HL-60 (cell line): ENCODE measurements around the gene TIMM8B.

Source experiments
- DNase-seq, 2 experiments: peaks; one replicate each; pipeline ENCODE4 v3.0.0-alpha.2; 2010 to 2020; ENCODE audit warnings: low read depth in 1 of 2, low spot score in 1 of 2
- H3K27ac ChIP-seq: fragments of 250-450 bp; sonication (Bioruptor Pico); replicated peaks from 2 replicates; pipeline ENCODE4 v1.5.1; 2020; ENCODE audit warnings: mild to moderate bottlenecking, moderate library complexity
- H3K27me3 ChIP-seq: fragments of 250-450 bp; sonication (Bioruptor Pico); 2 replicates; pipeline ENCODE4 v1.5.1; 2021; ENCODE audit warnings: mild to moderate bottlenecking, moderate library complexity; ENCODE audit not compliant: insufficient read depth, poor library complexity, severe bottlenecking
- H3K4me3 ChIP-seq: replicated peaks from 2 replicates; pipeline ENCODE4 v1.5.1; 2011; ENCODE audit warnings: mild to moderate bottlenecking, control low read depth, low read length; ENCODE audit not compliant: insufficient read depth
- GABPA ChIP-seq: IDR thresholded peaks from 2 replicates; pipeline ENCODE4 v1.6.1; 2012; ENCODE audit warnings: low read depth
- POLR2AphosphoS5 ChIP-seq: IDR thresholded peaks from 2 replicates; pipeline ENCODE4 v1.6.1; 2012; ENCODE audit warnings: low read depth
- REST ChIP-seq: IDR thresholded peaks from 2 replicates; pipeline ENCODE4 v1.6.1; 2012; ENCODE audit warnings: low read depth; ENCODE audit not compliant: insufficient replicate concordance
- SPI1 ChIP-seq: IDR thresholded peaks from 2 replicates; pipeline ENCODE4 v1.6.1; 2012; ENCODE audit warnings: low read depth, mild to moderate bottlenecking, borderline replicate concordance
- TF ChIP-seq, protein P1 (sequence below): IDR thresholded peaks from one replicate; pipeline ENCODE4 v1.5.1; 2011; ENCODE audit warnings: low read length, control low read depth, inconsistent platforms; ENCODE audit not compliant: insufficient read depth

TIMM8B gene

GRCh38 chr11:112123129-112123528 lies 36.6 kb upstream of the TIMM8B start:
- Histone ChIP-seq H3K27me3 (no peaks in the 10 kb centered on the region), H3K27ac (no peak overlapping the region)
- TF ChIP-seq POLR2AphosphoS5: no peak
- no peak for TF ChIP-seq SPI1
- TF ChIP-seq, protein P1, sequence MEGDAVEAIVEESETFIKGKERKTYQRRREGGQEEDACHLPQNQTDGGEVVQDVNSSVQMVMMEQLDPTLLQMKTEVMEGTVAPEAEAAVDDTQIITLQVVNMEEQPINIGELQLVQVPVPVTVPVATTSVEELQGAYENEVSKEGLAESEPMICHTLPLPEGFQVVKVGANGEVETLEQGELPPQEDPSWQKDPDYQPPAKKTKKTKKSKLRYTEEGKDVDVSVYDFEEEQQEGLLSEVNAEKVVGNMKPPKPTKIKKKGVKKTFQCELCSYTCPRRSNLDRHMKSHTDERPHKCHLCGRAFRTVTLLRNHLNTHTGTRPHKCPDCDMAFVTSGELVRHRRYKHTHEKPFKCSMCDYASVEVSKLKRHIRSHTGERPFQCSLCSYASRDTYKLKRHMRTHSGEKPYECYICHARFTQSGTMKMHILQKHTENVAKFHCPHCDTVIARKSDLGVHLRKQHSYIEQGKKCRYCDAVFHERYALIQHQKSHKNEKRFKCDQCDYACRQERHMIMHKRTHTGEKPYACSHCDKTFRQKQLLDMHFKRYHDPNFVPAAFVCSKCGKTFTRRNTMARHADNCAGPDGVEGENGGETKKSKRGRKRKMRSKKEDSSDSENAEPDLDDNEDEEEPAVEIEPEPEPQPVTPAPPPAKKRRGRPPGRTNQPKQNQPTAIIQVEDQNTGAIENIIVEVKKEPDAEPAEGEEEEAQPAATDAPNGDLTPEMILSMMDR: no peak
- no peak for TF ChIP-seq REST
- TF ChIP-seq GABPA: no peak

GRCh38 chr11:112121981-112122615 lies 35.5 kb upstream of the TIMM8B start:
- Histone ChIP-seq H3K4me3 (no peak overlapping the region), H3K27ac (no peak overlapping the region), H3K27me3 (no peaks in the 10 kb centered on the region)
- DNase-seq: no peak
- TF ChIP-seq POLR2AphosphoS5: no peak
- TF ChIP-seq, protein P1: no peak

More at GRCh38 chr11:112123129-112123528, 36.6 kb upstream of the TIMM8B start:
- no peak for DNase-seq
- H3K4me3 ChIP-seq: no peak overlapping the region

DNA sequence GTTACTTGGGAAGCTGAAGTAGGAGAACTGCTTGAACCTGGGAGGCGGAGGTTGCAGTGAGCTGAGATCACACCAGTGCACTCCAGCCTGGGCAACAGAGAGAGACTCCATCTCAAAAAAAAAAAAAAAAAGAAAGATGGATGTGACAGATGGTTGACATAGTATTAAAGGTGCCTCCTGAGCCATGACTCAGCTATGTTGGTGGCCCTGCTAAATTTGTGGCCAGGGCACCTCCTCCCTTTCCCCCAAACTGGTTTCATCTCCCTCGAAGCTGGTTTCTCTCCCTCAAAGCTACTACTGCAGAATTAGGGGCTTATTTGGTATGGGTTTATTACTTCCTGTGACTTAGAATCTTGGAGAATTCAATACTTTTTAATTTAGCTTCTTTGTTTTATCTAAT lies 31.6 kb upstream of the TIMM8B start:
- Histone ChIP-seq H3K27me3 (no peaks in the 10 kb centered on the region), H3K4me3 (no peak overlapping the region), H3K27ac (no peak overlapping the region)
- TF ChIP-seq GABPA: no peak
- TF ChIP-seq, protein P1: no peak
- TF ChIP-seq SPI1: no peak
- no peak for TF ChIP-seq POLR2AphosphoS5
- TF ChIP-seq REST: no peak
- no peak for DNase-seq

DNA sequence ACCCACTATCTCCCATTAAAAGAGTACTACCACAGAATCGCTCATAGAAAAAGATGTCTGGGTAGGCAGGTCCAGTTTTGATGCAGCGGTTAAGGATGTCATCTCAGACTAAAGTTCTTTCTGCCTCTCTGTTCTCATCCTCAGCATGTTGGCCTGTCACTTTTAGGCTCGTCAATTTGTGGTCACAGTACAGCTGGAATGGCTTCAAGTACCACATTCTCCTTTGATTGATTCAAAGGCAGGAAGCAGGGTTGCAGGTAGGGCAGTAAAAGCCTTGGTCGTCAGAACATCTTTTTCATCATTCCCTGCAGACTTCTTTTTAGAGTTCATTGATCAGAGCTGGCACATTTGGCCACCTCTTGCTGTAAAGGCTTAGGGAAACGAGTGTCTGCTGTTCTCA lies 28.8 kb upstream of the TIMM8B start:
- H3K4me3 ChIP-seq: no peak overlapping the region
- no peak for TF ChIP-seq REST
- no peak for TF ChIP-seq POLR2AphosphoS5
- TF ChIP-seq SPI1: no peak
- no peak for TF ChIP-seq GABPA
- TF ChIP-seq, protein P1: no peak
- DNase-seq: no peak
- no peaks in the 10 kb centered on the region for H3K27me3 ChIP-seq
- no peak overlapping the region for H3K27ac ChIP-seq
